Daoy (cell line): ENCODE data around the gene NUDT22. TPM values are rescaled to one million over a fixed set of nuclear protein-coding genes. Genes with fewer than 3 reads are reported as not detected.
"Not testable (repeated sequence)": the region's sequence is repeated elsewhere in the genome, so short reads cannot be mapped to it uniquely, and the experiment has no call there.

Experiments used
- DNase-seq: peaks from one replicate; pipeline ENCODE4 v3.0.0-alpha.2; 2015; ENCODE audit warnings: low read depth
- total RNA-seq: library from RNA; depleted of rRNA; stranded (reverse); fragments of >200 nt; shearing (Covaris generic); gene quantifications from 2 replicates; pipeline ENCODE4 v1.2.3, GENCODE V29; 2014

Gene NUDT22
- total RNA-seq, 1 experiment from 2014 or later = 43.1 TPM

DNA sequence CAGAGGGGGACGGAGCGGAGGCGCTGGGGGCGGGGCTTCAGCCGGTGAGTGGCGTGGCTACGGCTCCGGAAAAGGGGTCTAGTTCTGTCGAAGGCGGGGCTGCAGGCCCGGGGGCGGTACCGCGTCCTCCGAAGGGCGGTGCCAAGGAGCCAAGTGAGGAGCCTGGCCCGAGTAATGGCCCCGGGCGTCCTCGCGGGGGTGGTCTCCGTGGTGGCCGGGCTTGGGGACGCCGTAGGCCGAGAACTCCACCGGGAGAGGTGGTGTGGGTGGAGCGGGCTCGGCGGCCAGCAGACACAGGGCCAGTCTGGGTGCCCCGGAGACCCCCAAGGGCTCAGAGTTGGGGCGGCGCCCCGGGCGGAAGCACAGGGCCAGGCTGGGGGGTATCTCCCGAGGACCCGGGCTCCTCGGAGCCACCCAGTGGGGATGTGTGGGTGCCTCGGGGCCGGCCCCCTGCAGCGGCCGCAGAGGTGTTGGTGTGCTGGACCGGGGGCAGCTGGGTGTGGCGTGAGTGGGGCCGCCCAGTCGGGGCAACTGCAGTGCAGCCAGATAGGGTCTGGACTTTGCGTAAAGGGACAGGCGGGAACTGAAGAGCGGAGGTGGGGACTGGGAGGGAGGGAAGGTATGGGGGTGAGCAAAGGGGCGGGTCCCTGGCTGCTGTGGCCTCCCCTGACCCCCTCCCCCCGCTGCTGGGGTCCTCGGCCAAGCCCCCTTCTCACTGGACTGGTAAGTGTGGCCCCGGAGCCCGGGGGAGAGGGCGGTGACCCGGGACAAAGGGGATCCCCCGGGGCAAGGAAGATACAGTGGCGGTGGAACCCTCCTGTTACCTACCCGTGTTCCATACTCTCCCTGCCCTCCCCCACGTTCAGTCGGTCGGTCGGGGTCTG is 15.7 kb downstream of the NUDT22 start:
- peak; percentile 63 for DNase-seq

DNA sequence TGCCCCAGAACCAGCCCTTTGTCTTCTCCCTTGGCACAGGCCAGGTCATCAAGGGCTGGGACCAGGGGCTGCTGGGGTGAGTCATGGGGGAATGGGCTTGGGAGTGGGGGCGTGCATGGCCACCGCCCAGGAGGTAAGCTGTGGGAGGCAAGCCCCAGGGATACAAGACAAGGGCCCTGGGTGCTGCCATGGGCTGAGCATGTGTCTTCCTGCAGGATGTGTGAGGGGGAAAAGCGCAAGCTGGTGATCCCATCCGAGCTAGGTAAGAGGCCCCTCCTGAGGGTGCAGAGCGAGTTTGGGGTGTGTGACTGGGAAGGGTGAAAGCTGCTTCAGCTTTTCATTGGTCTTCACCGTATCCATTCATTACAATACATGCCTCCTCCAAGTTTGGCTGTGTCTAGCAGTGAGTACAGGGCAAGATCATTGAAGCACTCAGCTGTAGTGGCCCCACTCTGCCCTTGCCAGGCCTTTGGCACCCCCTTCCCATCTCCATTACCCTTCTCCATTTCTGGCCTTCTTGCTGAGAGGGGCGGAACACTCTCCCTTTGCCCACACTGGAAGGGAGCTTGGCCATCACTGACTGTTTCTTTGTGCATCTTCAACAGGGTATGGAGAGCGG is 17.3 kb downstream of the NUDT22 start:
- no peak for DNase-seq

DNA sequence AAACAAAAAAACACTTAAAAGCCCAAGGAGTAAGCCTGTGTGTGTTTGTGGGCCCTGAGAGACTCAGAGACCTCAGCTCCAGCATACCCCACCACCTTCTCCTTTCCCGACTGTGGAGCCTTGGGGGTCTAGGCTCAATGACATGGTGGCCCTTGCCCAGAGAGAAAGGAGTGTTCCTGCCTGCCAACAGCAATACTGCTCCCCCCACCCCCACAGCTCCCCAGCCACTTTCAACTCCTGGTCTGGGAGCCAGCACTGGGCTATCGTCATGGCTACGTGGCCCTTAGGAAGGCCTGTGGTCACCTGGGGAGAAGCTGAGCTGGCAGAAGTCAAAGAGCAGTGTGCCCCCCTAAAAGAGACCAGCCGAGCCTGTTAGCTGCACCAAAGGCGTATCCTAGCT is 18.0 kb downstream of the NUDT22 start:
- no peak for DNase-seq

DNA sequence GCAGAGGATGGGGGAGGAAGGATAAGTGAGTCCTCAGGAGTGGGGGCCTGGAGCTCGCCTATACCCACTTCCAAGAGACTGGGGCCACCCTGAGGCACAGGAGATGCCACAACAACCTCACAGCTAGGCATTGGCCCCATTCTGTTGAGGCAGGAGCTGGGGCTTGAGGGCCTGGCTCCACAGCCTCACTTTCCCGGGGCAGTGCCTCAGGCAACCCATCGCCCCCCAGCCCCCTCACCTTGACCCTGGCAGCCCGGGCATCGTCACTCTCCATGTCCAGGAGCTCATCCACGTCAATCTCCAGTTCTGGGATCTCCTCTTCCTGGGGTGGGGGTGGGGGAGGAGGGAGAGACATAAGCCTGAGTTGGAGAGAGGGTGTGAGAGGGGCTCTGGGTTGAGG is 18.9 kb downstream of the NUDT22 start:
- no peak for DNase-seq

DNA sequence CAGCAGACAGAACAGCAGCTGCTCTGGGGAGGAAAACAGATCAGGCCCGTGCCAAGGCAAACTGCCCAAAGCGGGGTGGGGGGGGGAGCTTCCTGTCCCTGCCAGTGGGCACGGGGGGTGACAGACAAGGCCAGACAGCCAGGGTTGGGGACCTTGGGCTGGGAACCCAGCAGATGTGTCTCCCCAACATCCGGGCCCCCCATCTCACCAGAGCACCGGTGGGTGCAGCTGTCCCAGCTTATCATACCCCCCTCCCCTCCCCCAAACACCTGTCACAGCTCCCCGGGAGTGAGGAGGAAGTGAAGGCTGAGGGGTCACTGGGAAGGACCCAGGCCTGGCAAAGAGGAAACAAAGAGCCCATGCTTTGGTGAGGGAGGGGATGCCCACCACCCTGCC is 19.3 kb downstream of the NUDT22 start:
- no peak for DNase-seq

DNA sequence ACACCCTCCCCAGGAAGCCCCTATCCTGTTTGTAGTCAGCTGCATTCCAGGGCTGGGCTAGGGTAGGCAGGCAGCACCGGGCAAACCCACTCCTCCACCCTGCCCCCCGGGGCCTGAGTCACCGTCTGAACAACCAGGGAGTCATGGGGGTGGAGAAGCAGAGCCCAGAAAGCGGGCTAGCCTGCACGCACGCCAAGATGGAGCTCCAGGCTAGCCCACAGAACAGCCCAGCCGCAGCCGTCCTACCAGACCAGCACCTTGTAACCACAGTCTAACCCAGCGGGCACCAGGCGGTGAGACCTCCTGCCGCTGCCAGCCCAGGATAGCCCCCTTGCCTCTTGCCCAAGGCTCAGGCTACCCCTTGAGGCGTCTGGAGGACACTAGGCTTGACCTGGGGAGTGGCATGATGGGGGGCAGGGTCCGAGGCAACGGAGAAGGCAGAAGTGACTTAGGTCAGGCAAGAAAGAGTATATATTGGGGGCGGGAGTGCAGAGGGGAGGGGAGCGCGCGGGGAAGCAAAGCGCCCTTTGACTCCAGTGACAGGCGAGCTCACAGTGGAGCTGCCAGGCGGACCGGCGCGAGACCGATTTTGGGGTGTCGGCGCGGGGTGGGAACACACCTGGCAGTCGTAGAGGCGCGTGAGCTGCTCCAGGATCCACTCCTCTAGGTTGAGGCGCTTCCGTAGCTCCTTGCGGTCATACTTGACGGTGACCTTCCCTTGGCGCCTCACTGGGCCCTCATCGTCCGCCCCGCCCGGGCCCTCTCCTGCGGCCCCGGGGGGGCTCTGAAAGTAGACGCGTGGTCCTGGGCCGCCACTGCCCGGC is 19.9 kb downstream of the NUDT22 start:
- peak; percentile 97 for DNase-seq

DNA sequence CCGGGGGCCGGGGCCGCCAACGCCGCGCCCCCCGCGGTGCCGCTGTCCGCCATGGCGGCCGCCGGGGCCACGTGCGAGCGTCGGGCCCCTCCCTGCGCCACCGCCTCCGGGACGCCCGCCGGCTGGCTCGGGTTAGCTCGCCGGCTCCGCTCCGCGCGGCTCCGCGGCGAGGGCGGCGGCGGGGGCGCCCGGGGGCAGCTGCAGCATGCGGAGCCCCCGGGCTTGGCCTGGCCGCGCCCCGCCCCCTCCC is 20.5 kb downstream of the NUDT22 start:
- not testable (repeated sequence) for DNase-seq

DNA sequence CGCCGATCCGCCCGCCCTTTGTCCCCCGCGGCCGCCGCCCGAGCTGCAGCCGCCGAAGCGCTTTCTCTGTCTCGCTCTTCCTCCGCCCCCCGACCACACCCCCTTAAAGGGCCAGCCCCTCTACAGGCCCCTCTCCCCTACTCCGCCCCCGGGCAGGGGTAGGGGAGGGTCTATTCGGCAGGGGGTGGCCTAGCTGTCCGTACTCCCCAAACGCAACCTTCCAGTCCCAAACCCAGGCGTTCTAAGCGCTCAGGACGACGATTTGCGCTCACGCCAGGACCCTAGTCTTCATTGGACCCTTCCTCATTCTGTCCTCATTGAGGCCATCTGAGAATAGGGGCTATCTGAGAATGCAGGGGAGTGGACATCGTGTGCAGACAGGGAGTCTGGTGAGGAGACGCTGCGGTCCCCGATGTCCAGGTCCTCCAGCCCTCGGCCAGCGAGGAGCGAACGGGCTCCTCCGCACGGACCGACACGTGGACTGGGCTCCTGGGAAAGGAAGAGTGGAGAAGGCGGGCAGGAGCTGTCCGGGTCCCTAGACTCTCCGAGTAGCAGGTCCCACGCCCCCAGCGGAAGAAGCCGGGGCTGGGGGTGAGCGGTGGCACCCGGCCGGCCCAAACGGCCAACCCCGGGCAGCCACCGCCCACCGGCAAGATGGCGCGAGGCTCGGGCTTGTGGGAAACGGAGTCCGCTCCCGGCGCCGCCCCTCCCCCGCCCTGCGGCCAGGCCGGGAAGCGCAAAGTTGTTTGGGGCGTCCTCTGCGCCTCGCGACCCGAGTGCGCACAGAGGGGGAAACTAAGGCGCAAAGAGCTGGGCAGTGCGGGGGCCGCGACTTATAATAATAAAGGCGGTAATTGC is 21.0 kb downstream of the NUDT22 start, which contains the start of gene PPP1R14B:
Gene PPP1R14B (minus strand): TSS at position 73 of the 858 bp plus-strand sequence. CDS start 270 bp downstream, outside the sequence.
- peak; percentile 91 for DNase-seq

DNA sequence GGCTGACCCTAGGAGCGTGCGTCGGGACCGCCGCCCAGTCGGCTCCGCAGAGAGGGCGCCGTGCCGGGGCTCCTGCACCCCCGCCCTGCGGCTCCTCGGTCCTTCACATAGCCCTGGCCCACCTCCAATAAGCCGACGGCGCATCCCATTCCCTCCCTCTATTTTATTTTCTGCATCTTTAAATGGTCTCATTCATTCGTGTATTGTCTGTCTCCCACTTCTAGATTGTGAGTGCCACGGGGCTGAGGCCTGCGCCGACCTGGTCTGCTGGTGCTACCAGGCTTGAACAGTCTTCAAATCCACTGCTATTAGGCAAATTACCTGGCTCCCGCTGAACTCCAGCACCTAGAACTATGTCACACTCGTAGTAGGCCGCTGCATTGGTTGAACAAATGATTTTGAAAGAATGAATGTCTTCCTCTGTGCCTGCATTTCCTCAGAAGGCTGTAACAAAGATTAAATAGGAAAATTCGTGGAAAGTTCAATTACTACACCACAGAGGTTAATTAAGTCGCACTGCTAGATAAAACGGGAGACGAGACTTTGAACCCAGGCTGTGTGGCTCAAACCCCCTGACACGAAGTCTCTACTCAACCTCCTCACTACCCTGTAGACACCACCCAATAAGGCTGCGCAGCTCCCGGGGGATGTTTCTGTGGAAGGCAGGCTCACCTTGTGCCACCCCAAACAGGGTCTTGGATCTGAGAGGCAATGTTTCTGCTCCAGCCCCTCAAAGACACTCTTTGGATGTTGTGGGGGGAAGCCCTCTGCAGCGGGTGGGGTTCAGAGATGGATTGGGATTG is 21.9 kb downstream of the NUDT22 start:
- DNase-seq = no peak

DNA sequence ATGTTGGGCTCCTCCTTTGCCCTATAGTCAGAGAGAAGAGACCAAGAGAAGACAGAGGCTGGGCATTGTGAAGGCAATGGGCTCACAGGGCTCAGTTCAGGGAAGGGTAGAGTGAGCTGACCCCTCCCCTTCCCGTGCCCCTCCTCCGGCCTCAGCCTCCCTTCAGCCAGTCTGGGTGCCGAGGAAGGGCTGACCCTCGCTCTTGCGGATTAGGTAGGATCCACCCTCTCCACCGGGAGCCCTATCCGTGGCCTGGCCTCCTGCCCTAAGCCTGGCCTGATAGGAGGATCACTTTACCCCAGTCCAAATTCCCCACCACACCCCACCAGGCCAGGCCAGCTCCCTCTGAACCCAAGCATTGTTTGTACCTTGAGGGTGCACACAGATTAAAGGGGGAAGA is 22.5 kb downstream of the NUDT22 start:
- no peak for DNase-seq

DNA sequence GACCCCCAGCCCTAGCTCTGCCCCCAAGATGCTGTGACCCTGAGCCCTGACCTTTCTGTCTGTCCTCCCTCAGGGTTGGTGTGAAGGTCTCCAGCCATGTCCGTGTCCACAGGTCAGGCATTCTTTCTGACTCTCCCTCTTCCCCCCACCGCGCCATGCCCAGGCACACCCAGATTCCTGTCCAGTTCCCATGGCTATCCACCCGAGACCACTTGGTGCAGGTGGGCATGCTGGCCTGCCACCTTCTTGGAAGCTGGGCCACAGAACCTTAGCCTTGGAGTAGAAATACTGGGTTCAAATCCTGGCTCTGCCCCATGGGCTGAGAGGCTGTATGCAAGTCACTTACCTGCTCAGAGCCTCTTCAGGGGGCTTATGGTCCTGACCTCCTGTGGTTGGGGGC is 23.0 kb downstream of the NUDT22 start:
- no peak for DNase-seq

DNA sequence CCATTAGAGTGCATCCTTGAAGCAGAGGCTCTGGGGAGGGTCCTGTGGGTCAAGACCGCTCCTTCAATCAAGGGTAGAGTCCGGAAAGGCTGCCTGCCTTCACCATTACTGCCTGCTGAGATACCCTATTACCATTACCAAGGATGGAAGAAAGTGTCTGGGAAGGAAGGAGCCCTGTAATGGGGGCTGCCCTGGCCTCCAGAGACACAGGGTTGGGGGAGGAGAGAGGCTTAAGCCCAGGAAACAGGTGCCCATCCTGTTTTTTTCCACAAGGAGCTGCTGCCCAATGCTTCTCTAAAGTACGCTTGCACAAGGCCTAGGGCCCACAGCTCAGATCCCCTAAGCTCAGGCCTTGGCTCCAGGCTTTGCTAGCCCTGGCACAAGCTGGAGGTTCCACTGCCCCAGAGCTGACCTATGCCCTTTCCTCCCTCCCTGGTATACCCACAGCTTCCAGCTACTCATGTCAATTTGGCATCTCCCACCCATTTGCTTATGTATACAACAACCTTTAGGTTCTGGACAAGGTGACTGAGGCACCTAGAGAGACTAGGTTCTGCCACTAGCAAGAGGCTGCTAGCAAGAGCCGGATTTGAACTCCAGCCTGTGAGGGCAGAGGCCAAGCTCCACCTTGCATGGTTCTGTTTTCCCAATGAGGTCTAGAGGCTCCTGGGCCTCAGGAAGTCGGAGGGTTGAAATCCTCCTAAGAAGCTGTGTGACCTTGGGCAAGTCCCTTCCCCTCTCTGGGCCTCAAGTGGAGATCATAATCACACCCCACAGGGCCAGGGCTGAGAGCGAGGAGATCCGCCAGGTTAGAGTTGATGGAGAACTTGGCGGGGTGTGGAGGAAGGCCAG is 23.7 kb downstream of the NUDT22 start:
- DNase-seq = no peak

DNA sequence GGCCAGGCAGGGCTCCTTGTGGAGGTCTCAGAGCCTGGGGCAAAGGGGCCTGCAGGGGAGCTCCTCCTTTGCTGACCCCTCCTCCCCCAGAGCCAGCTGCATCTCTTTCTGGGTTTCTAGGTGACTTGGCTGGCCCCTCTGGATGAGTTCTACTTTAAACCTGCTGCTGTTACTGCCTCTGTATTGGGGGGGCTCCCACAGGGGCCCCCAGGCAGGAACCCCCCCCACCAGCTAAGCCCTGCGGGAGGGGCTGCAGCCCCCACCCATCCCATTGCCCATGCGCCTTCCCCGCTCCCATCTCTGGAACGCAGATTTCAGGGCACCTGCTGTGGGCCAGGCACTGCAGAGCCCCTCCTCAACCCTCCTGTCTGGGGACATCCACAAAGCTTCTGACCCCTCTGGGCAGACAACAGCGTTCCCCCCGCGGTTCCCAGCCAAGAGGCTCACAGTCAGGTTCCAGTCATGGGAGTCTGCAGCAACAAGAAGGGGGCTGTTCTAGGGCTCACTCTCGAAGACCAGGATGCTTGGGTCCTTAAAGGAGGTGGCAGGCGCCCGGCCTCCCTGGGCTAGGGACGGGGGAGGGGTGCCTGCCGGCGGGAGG is 24.4 kb downstream of the NUDT22 start:
- no peak for DNase-seq

DNA sequence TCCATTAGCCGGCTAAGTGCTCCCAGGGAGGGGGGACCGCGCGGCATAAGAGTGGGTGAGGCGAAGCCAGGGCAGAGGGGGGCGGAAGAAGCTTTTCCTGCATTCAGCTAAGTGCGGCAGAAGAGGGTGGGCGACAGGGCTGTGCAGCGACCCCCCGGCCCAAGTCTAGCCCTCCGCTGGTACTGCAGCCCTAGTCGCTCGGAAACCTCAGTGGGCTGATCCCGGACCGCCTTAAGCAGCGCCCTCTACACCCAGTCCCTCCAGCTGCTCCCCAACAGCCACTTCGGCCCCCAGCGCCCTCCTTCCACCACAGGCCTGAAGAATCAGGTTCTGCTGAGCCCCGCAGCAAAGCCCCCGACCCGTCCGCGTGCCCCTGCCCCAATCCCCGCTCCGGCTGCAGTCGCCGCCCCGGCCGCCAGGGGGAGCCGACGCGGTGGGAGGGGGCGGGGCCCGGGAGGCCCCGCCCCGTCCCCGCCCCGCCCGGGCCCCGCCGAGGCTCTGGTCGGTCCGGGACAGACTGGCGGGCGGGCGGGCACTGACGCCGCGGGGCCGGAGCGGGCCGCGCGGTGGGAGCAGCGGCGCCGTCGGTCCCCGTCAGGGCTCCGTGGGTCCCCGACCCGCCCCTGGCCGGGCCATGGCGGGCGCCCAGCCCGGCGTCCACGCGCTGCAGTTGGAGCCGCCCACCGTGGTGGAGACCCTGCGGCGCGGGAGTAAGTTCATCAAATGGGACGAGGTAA is 25.1 kb downstream of the NUDT22 start, which contains the start of gene PLCB3:
Gene PLCB3 (plus strand): TSS at position 515 of the 737 bp plus-strand sequence. CDS start 120 bp downstream, at position 635.
- peak; percentile 53 for DNase-seq

DNA sequence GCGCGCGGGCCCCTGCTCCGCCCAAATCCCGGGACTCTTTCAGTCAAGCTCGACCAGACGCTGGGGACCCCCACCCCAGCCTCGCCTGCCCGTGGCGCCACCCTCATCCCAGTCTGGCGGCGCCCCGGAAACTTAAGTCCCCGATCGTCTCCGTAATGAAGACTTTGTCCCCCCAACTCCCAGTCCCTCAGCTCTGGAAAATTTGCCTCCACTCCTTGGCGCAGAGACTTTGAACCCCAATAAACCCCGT is 25.6 kb downstream of the NUDT22 start:
- DNase-seq = no peak

DNA sequence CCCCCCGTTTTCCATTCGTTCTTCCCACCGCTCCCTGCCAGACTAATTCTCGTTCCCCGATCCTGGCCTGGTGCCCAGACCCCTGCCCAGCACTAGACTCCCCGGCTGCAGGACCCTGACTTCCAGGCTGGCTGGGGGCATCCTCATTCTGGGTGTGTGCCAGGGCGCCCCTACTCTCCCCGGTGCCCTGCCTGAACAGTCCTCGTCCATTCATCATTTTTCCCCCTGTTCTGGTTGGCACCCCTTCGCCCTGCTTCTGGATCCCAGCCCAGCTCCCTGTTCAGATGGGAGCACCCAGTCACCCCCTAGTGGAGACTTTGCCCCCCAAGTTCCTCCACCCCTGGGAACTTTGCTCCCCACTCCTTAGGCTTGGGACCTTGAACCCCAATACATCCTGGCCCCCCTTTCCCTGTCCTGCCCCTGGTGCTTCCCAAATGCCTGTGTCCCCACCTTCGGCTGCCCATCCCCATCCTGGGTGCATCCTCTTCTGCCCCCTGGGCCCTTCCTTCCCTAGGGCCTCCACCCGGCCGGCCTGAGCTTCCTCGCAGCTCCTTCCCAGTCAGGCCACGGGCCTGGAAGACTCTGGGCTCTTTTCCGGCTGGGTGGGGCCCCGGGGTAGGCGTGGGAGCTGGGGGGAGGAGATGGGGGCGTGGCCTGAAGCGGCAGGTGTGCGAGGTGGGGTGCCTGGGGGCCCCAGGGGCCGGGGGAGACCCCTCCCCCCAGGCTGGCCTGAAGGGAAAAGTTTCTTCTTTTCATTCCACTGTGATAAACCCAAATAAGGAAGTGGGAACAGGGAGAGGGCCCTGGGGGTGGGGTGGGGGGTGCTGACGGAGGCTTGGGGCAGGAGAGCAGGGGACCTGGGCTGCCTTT is 26.2 kb downstream of the NUDT22 start:
- DNase-seq = peak; percentile 54

DNA sequence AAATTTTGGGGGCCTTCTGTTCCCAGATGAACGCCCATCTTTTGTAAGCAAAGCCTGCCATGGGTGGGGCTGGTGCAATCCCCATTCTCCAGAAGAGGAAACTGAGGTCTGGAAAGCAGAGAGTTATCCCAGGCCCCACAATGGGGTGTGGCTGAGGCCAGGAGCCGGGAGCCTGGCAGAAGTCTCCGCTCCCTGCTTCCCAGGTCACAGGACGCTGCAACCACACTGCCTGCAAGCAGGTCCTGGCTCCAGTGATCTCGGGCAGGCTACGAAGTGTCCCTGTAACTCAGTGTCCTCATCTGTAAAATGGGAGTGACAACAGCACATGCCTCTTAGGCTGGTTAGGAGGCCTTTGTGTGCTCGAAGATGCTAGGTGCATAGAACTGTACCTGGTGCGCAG is 27.0 kb downstream of the NUDT22 start:
- no peak for DNase-seq

DNA sequence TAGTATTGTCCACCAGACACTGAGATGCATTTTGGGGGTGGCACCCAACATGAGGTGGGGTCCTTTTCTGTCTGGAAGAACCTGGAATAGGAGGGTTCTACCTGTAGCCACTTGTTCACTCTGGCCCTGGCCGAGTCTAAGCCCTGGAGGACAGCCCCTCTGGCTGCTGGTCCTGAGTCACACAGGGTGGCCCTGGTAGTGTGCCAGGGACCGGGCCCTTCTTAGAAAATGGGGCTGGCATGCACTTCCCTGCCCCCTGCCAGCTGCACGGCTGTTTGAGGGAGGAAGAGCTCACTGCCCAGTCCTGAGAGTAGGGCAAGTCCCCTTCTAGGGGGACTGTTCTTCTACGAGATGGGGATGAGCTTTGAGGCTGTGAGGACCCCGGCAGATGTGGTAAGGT is 27.4 kb downstream of the NUDT22 start:
- DNase-seq = no peak
